IMR-90 (cell line): Measurements from ENCODE around the gene ELOB. TPM values are rescaled to one million over a fixed set of nuclear protein-coding genes. Genes with fewer than 3 reads are reported as not detected.

Source experiments
- ATAC-seq: fragments of 200-7000 bp; cut with Tn5 transposase; 2 replicates; pipeline ENCODE4 v1.9.1; 2020; ENCODE audit warnings: low read depth, mild to moderate bottlenecking, moderate library complexity
- BruUV-seq: library from RNA; stranded (reverse); fragments of 400-500 nt; replicated peaks from 2 replicates; lab custom pipeline; 2021; lab: Mats Ljungman, UMichigan
- CTCF ChIA-PET: fragments of 300-600 bp; formaldehyde crosslinking; extraction: SDS; loops from one replicate; lab custom pipeline; 2021; ENCODE audit warnings: antibody characterized with exemption; lab: Yijun Ruan, JAX
- POLR2A ChIA-PET: fragments of 300-600 bp; sonication (Branson Sonifier 250); formaldehyde crosslinking; loops from one replicate; lab custom pipeline; 2022; ENCODE audit warnings: antibody characterized with exemption; ENCODE audit not compliant: unreplicated experiment; lab: Charles Lee
- DNase-seq: peaks from one replicate; pipeline ENCODE4 v3.0.0; 2013
- H2AFZ ChIP-seq: replicated peaks from 2 replicates; pipeline ENCODE3; 2013; ENCODE audit warnings: low read length, mild to moderate bottlenecking; ENCODE audit not compliant: poor library complexity
- H2AK5ac ChIP-seq: 2 replicates; pipeline ENCODE4 v1.6.1; 2013; ENCODE audit warnings: low read depth, low read length, inconsistent platforms
- H2AK9ac ChIP-seq: replicated peaks from 2 replicates; pipeline ENCODE3; 2013; ENCODE audit warnings: mild to moderate bottlenecking, low read depth, low read length, moderate library complexity; ENCODE audit not compliant: poor library complexity
- H2BK120ac ChIP-seq: 2 replicates; pipeline ENCODE4 v1.6.1; 2013; ENCODE audit warnings: low read depth, low read length, inconsistent platforms
- H2BK15ac ChIP-seq: 3 replicates; pipeline ENCODE4 v1.6.1; 2013; ENCODE audit warnings: low read depth, low read length, inconsistent platforms
- H2BK20ac ChIP-seq: 2 replicates; pipeline ENCODE4 v1.6.1; 2013; ENCODE audit warnings: low read depth, mild to moderate bottlenecking, inconsistent platforms, low read length, moderate library complexity
- H2BK5ac ChIP-seq: 2 replicates; pipeline ENCODE4 v1.6.1; 2013; ENCODE audit warnings: mild to moderate bottlenecking, low read depth, low read length, inconsistent platforms; ENCODE audit not compliant: poor library complexity, severe bottlenecking
- H3K14ac ChIP-seq: replicated peaks from 2 replicates; pipeline ENCODE4 v1.6.1; 2013; ENCODE audit warnings: low read depth, low read length, inconsistent platforms
- H3K18ac ChIP-seq: 2 replicates; pipeline ENCODE4 v1.6.1; 2013; ENCODE audit warnings: low read depth, low read length, control low read depth
- H3K23ac ChIP-seq: 2 replicates; pipeline ENCODE4 v1.6.1; 2013; ENCODE audit warnings: low read depth, low read length, inconsistent platforms
- H3K27ac ChIP-seq: 2 replicates; pipeline ENCODE4 v1.5.1; 2013; ENCODE audit warnings: mild to moderate bottlenecking, control low read depth, low read length; ENCODE audit not compliant: insufficient read depth
- H3K27me3 ChIP-seq: 2 replicates; pipeline ENCODE4 v1.6.1; 2013; ENCODE audit warnings: low read length; ENCODE audit not compliant: control insufficient read depth, insufficient read depth
- H3K36me3 ChIP-seq: 2 replicates; pipeline ENCODE4 v1.6.1; 2013; ENCODE audit warnings: low read length, mixed read lengths; ENCODE audit not compliant: control insufficient read depth, insufficient read depth
- H3K4ac ChIP-seq: 2 replicates; pipeline ENCODE4 v1.6.1; 2013; ENCODE audit warnings: low read depth, low read length, inconsistent platforms
- H3K4me1 ChIP-seq: 2 replicates; pipeline ENCODE4 v1.6.1; 2013; ENCODE audit warnings: low read length, mixed read lengths; ENCODE audit not compliant: control insufficient read depth, insufficient read depth
- H3K4me2 ChIP-seq: 2 replicates; pipeline ENCODE4 v1.6.1; 2013; ENCODE audit warnings: low read depth, mild to moderate bottlenecking, control low read depth, low read length, moderate library complexity
- H3K4me3 ChIP-seq: 2 replicates; pipeline ENCODE4 v1.5.1; 2013; ENCODE audit warnings: low read depth, mild to moderate bottlenecking, control low read depth, low read length, moderate library complexity; ENCODE audit not compliant: insufficient read depth
- H3K56ac ChIP-seq: 2 replicates; pipeline ENCODE4 v1.6.1; 2013; ENCODE audit warnings: low read length, inconsistent platforms; ENCODE audit not compliant: insufficient read depth; ENCODE audit errors: extremely low read depth
- H3K79me1 ChIP-seq, 2 experiments: 2 replicates each; pipeline ENCODE4 v1.6.1; 2013; ENCODE audit warnings: low read length in 2 of 2, inconsistent platforms in 1 of 2, low read depth in 1 of 2
- H3K9ac ChIP-seq: 2 replicates; pipeline ENCODE4 v1.6.1; 2013; ENCODE audit warnings: low read depth, low read length, control low read depth
- H3K9me1 ChIP-seq: 2 replicates; pipeline ENCODE4 v1.6.1; 2013; ENCODE audit warnings: low read length, inconsistent platforms; ENCODE audit not compliant: insufficient read depth
- H3K9me3 ChIP-seq: 2 replicates; pipeline ENCODE4 v1.6.1; 2013; ENCODE audit warnings: low read length; ENCODE audit not compliant: control insufficient read depth, insufficient read depth
- H4K20me1 ChIP-seq: 2 replicates; pipeline ENCODE4 v1.6.1; 2013; ENCODE audit warnings: low read length, inconsistent platforms; ENCODE audit not compliant: insufficient read depth
- H4K5ac ChIP-seq: 2 replicates; pipeline ENCODE4 v1.6.1; 2013; ENCODE audit warnings: mild to moderate bottlenecking, low read depth, low read length, control low read depth
- H4K8ac ChIP-seq, 2 experiments: 2 replicates each; pipeline ENCODE4 v1.6.1; 2013; ENCODE audit warnings: low read depth in 2 of 2, low read length in 2 of 2, control low read depth in 1 of 2, inconsistent platforms in 1 of 2
- H4K91ac ChIP-seq: 2 replicates; pipeline ENCODE4 v1.6.1; 2013; ENCODE audit warnings: low read depth, low read length, inconsistent platforms; ENCODE audit not compliant: insufficient read depth
- MXI1 ChIP-seq: IDR thresholded peaks from 2 replicates; pipeline ENCODE4 v1.6.1; 2012; ENCODE audit warnings: low read depth, mild to moderate bottlenecking, low read length, moderate library complexity, borderline replicate concordance
- WGBS, 2 experiments: methylation state at CpG; one replicate each; pipeline versions ENCODE4 v1.1.5 to v1.1.7; 2013; ENCODE audit warnings: missing lambda C conversion rate in 2 of 2; ENCODE audit not compliant: insufficient read length in 1 of 2; ENCODE audit errors: extremely low coverage in 2 of 2; 5-methylcytosine and 5-hydroxymethylcytosine counted together
- dilution Hi-C: fragments of 300-500 bp; cut with HindIII; formaldehyde crosslinking; loops from one replicate; pipeline ENCODE4 v1.14.3; 2018; ENCODE audit warnings: low sequenced_read_pairs; ENCODE audit not compliant: unreplicated experiment
- in situ Hi-C: fragments of 300-500 bp; cut with MboI; formaldehyde crosslinking; loops from 3 replicates; pipeline ENCODE4 v1.14.3; 2019; ENCODE audit warnings: low sequenced_read_pairs, inconsistent platforms, mixed read lengths
- intact Hi-C: fragments of 100-400 bp; cut with micrococcal nuclease; formaldehyde crosslinking; loops from 2 replicates; pipeline ENCODE4 v1.10.0; 2022
- polyA plus RNA-seq, 3 experiments: library from polyadenylated mRNA; depleted of rRNA; stranded (reverse); fragments of >200 nt; gene quantifications; 2 replicates each; pipeline ENCODE4 v1.2.3, GENCODE V29; 2012; ENCODE audit warnings: low replicate concordance in 1 of 3
- total RNA-seq: library from RNA; depleted of rRNA; stranded (reverse); fragments of >200 nt; gene quantifications from 2 replicates; pipeline ENCODE4 v1.2.3, GENCODE V29; 2012

The ELOB gene
- total and polyA plus RNA-seq, 2 of the 4 experiments (the other 2 are of a cell fraction) = 442 to 5,859 TPM

GRCh38 chr16:2787961-2788360, 10.9 kb upstream of the ELOB start:
- Histone ChIP-seq H3K9me1 (no peaks in the 10 kb centered on the region), H2AK9ac (no peak overlapping the region), H3K9me3 (no peaks in the 10 kb centered on the region), H3K79me1 (no peaks in the 10 kb centered on the region), H3K27ac (no peak overlapping the region), H3K23ac (no peak overlapping the region), H2BK20ac (no peak overlapping the region), H2BK5ac (no peak overlapping the region), H2BK15ac (no peak overlapping the region), H3K56ac (no peak overlapping the region), H4K20me1 (no peaks in the 10 kb centered on the region), H2AK5ac (no peak overlapping the region), H3K36me3 (no peaks in the 10 kb centered on the region), H4K91ac (no peak overlapping the region), H2BK120ac (no peak overlapping the region), H3K18ac (no peak overlapping the region), H3K9ac (no peak overlapping the region), H2AFZ (no peak overlapping the region), H4K5ac (no peak overlapping the region), H3K4me2 (no peak overlapping the region), H3K27me3 (peaks cover 71% of the 10 kb centered on the region), H3K14ac (no peak overlapping the region), H4K8ac (no peak overlapping the region), H3K4me1 (no peaks in the 10 kb centered on the region), H3K4me3 (no peak overlapping the region), H3K4ac (no peak overlapping the region)
- CTCF ChIA-PET = no interaction called here
- POLR2A ChIA-PET = no interaction called here
- ATAC-seq = no peak
- no peak for TF ChIP-seq MXI1
- in situ Hi-C loops = no loop called here
- no TSS peak for BruUV-seq
- DNase-seq = no peak
- intact Hi-C loops = no loop called here
- 20% methylated on average over 3 of the region's 7 CpGs; no CpG with 5 or more reads in 1 of the 2 experiments for WGBS, 2 experiments
- dilution Hi-C loops = no loop called here
